Right ventricle myocardium superior (tissue), 1 donor: ENCODE results near the gene TPRG1. TPM values are rescaled to one million over a fixed set of nuclear protein-coding genes. Genes with fewer than 3 reads are reported as not detected.

Source experiments
- ATAC-seq: fragments of 200-7000 bp; cut with Tn5 transposase; one replicate; pipeline ENCODE4 v1.9.1; 2020; ENCODE audit warnings: mild to moderate bottlenecking; ENCODE audit not compliant: poor library complexity
- DNase-seq: peaks from one replicate; pipeline ENCODE4 v3.0.0-alpha.2; 2020
- intact Hi-C: fragments of 100-400 bp; cut with DNase I; formaldehyde crosslinking; loops from one replicate; pipeline ENCODE4 v1.11.2; 2022
- total RNA-seq: library from RNA; stranded (reverse); fragmentation: NEBNext Ultra II Directional; extraction: Animal tissue kit (Norgen Biotek cat#: 25700); gene quantifications from one replicate; pipeline ENCODE4 v1.2.1, GENCODE V29; 2021
- donor health status: DM: no; HTN: yes; CAD: no; lungs with severe emphysema.

TPRG1 gene
- total RNA-seq, 1 donor from 2014 or later: 2.7 TPM

DNA sequence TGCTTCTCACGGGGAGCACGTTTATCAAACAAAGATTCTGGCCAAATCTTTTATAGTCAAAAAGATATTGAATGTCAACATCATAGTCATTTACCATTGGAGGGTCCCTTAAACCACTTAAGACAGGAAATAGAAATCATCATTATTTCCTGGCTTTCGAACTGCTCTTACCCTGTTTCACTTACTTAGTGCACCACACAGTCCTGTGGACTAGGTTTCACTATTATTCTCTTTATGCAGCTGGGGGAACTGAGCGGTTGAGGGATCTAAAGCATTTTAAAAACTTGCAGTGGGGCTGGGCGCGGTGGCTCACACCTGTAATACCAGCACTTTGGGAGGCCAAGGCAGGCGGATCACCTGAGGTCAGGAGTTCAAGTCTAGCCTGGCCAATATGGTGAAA, 13.7 kb upstream of the TPRG1 start:
- DNase-seq: no peak
- intact Hi-C loops: no loop called here
- no peak for ATAC-seq

- ATAC-seq (no peak), DNase-seq (no peak)
- intact Hi-C loops: no loop called here
These were observed 11.1 kb upstream of the TPRG1 start for GRCh38 chr3:189160519-189161309.

DNA sequence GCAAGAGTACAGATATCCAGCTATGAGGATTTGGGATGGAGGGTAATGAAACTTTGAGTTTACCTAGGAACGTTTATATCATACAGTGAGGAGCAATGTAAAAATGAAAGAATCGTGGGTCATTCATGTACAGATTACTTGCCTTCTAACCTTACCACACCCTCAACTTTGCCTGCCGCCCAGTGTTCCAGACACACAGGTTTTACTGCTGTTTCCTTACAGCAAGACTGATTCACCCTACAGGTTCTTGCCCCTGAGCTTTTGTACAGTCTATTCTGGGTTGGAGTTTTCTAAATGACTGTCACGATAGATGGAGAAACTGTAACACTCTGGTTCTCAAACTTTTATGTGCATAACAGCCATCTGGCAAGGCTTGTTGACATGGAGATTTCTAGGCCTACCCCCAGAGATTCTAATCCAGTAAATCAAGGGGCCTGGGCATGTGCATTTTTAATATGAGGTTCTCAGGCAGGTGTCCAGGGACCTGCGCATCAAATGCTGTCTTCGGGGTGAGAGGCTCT, 6.6 kb upstream of the TPRG1 start:
- ATAC-seq: no peak
- no peak for DNase-seq
- intact Hi-C loops: no loop called here

DNA sequence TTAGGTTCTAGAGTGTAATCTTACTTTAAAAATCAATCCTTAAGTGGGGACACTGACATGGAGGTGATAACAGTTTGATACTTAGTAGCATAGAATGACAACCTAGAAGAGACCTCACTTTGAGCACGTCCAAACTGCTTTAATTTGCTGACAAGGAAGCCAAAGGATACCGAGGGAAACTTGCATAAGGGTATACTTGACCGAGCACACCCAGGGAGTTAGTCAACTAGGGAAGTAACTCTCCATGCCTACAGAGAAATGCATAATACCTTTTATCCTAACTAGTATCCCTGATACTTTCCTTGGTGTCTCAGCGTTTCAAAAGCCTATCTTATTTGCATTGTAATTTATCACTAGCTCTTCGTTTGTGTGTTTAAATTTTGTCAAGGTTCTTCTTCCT, 5.5 kb upstream of the TPRG1 start:
- intact Hi-C loops: no loop called here
- DNase-seq: no peak
- ATAC-seq: no peak

DNA sequence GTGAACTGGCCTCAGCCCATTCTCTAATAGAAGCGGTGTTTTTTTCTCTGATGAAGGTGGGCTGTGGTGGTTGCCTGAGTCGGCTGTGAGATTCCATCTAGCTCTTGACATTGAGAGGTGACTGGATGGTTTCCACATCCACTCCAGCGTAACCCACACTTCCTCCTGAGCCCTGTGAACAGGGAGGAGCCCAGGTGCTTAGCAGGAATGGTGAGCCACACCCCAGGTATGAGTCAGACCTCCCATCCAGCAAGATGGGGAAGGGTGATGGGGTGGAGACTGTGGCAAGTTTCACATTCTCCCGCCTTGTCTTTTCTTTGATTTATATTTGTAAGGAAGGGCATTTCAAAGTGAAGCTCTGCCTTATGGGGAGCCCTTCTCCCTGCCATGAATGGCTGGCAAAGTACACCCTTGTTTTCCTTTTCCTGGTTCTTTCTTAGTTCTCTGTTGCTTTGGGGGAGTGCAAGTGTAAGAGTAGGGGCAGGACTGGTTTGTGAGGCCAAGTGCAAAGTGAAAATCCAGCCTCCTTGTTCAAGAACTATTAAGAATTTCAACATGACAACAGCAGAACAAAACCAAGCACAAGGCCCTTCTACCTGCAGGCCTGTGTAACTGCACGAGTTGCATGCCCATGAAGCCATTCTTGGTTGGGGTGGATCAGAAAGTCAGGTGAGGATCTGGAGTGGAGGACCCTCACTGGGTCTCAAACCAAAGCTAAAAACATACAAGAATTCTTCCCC, 4.6 kb upstream of the TPRG1 start:
- DNase-seq (no peak), ATAC-seq (peak; percentile 58)
- intact Hi-C loops: no loop called here

GRCh38 chr3:189168711-189169110, 3.1 kb upstream of the TPRG1 start:
- ATAC-seq (no peak), DNase-seq (no peak)
- intact Hi-C loops: no loop called here

- ATAC-seq: no peak
These were observed 2.0 kb upstream of the TPRG1 start for GRCh38 chr3:189169728-189170127.

GRCh38 chr3:189170559-189170958, 1.2 kb upstream of the TPRG1 start:
- ATAC-seq: no peak
- DNase-seq: no peak
- intact Hi-C loops: no loop called here

More at GRCh38 chr3:189169728-189170127, 2.0 kb upstream of the TPRG1 start:
- DNase-seq: no peak
- intact Hi-C loops: no loop called here

- DNase-seq (no peak), ATAC-seq (no peak)
- intact Hi-C loops: no loop called here
These were observed 1.1 kb downstream of the TPRG1 start for GRCh38 chr3:189172668-189173419.

- ATAC-seq: no peak
- DNase-seq: no peak
- intact Hi-C loops: no loop called here
These were observed 12.8 kb downstream of the TPRG1 start for GRCh38 chr3:189184566-189184965.

GRCh38 chr3:189186101-189186500, 14.3 kb downstream of the TPRG1 start:
- DNase-seq: no peak
- intact Hi-C loops: no loop called here
- ATAC-seq: peak; percentile 86

GRCh38 chr3:189188466-189188865, 16.7 kb downstream of the TPRG1 start:
- intact Hi-C loops: no loop called here
- ATAC-seq (peak; percentile 82), DNase-seq (no peak)

- intact Hi-C loops: no loop called here
- no peak for DNase-seq
These were observed 21.0 kb downstream of the TPRG1 start for GRCh38 chr3:189192725-189193124.

DNA sequence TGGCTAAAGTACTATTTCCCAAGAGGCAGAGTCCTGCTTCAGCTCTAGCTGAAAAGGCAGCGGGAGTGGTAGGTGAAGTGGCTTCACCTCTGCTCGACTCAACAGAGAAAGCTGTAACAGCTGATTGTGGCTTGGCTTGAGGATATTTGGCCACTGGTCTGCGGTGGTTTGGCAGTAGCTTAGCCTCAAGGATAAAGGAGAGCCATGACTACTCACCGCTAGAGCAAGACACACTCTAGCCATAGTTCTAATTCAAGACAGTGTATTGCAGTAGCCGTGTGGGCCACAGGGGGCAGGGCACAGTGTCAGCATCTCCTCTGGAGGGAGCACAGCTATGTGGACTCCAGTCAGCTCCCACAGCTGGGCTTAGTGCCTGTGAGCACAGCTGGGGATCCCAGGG, 23.5 kb downstream of the TPRG1 start:
- intact Hi-C loops: no loop called here
- DNase-seq (no peak), ATAC-seq (no peak)

More at GRCh38 chr3:189192725-189193124, 21.0 kb downstream of the TPRG1 start:
- ATAC-seq: no peak

GRCh38 chr3:189202106-189202505, 30.3 kb downstream of the TPRG1 start:
- intact Hi-C loops: no loop called here
- ATAC-seq: no peak
- no peak for DNase-seq

- intact Hi-C loops: no loop called here
- DNase-seq: no peak
- ATAC-seq: no peak
These were observed 30.8 kb downstream of the TPRG1 start for GRCh38 chr3:189202583-189202982.

DNA sequence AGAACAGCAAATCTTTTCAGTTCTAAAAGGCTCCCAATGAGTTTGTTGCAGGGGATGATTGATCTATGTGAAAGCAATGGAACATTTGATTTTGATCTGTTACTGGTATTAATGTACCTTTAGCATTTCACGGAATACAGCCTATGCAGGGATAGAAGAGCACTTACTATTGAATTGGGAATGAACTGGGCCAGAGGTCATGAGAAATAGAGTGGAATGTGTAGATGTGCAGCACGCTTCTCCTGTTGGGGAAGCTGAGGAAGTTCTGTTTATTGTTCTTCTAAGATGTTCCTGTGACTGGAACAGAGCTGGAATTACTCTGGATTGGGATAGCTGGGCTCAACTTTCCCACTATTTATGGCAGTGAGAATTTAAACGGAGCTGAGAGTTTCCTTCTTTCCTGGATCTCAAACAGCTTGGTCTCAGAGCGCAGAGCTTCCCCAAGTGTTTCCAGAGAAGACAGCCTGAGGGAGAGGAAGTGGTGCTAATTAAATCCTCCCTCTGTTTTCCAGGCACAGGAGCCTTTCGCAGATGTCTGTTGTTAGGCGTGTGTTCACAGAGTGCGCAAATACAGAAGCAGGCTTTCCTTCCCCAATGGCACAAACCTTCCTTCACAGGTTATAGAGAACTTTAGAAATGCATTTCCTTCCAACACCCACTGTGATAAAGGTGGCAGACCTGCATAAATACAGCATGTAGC, 32.5 kb downstream of the TPRG1 start:
- intact Hi-C loops: no loop called here
- DNase-seq: no peak
- ATAC-seq: peak; percentile 22

- DNase-seq (no peak), ATAC-seq (no peak)
- intact Hi-C loops: no loop called here
These were observed 33.2 kb downstream of the TPRG1 start for GRCh38 chr3:189204937-189205336.
